Measurements from ENCODE around the gene THSD4. TPM values are rescaled to one million over a fixed set of nuclear protein-coding genes. Genes with fewer than 3 reads are reported as not detected.

THSD4 gene
- total and polyA plus RNA-seq, 9 of the 15 experiments (the other 6 are each of a cell fraction or from before 2014, with no cell fraction given), result 0.04 TPM; not detected in 5

DNA sequence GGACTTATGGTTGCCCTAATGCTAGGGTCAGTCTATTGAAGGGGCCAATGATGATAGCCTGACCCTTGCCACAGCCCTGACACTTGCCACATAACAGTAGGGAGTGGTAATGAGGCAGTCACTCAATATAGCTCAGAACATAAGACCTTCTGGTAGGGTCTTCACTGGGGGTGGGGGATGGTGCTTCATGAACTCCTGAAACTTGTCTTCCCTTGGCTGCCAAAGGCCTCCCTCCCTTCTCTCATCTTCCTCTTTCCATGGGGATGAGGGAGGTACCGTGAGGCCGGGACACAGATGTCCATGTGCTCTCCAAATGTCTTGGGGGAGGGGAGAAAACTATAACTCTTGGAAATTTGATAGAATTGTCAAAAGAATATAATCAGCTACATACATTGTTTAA is 21.1 kb upstream of the THSD4 start:
- TF ChIP-seq ZNF232 (CRISPR knock-in tag; IDR thresholded peaks at IDR 0.05) (no peak), IRF2 (CRISPR knock-in tag; IDR thresholded peaks at IDR 0.05) (no peak), ZNF408 (CRISPR knock-in tag; IDR thresholded peaks at IDR 0.05; ENCODE audit: low read depth) (no peak), POLR2A (conservative IDR thresholded peaks at IDR 0.05) (no peak)
- TF ChIP-seq, protein P1, sequence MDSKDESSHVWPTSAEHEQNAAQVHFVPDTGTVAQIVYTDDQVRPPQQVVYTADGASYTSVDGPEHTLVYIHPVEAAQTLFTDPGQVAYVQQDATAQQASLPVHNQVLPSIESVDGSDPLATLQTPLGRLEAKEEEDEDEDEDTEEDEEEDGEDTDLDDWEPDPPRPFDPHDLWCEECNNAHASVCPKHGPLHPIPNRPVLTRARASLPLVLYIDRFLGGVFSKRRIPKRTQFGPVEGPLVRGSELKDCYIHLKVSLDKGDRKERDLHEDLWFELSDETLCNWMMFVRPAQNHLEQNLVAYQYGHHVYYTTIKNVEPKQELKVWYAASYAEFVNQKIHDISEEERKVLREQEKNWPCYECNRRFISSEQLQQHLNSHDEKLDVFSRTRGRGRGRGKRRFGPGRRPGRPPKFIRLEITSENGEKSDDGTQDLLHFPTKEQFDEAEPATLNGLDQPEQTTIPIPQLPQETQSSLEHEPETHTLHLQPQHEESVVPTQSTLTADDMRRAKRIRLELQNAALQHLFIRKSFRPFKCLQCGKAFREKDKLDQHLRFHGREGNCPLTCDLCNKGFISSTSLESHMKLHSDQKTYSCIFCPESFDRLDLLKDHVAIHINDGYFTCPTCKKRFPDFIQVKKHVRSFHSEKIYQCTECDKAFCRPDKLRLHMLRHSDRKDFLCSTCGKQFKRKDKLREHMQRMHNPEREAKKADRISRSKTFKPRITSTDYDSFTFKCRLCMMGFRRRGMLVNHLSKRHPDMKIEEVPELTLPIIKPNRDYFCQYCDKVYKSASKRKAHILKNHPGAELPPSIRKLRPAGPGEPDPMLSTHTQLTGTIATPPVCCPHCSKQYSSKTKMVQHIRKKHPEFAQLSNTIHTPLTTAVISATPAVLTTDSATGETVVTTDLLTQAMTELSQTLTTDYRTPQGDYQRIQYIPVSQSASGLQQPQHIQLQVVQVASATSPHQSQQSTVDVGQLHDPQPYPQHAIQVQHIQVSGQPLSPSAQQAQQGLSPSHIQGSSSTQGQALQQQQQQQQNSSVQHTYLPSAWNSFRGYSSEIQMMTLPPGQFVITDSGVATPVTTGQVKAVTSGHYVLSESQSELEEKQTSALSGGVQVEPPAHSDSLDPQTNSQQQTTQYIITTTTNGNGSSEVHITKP (IDR thresholded peaks at IDR 0.05; ENCODE audit: partially characterized antibody), result no peak
- Histone ChIP-seq H3K4me3 (no peak overlapping the region), H3K79me2 (ENCODE audit: control insufficient read depth, insufficient read depth, low read length) (no peaks in the 10 kb centered on the region), H3K27me3 (ENCODE audit: control insufficient read depth in 2 of 2, insufficient read depth in 2 of 2, low read length in 2 of 2) (no peaks in the 10 kb centered on the region), H3K9me1 (ENCODE audit: control insufficient read depth, insufficient read depth, low read length) (no peaks in the 10 kb centered on the region), H4K20me1 (replicated peaks; ENCODE audit: control insufficient read depth, insufficient read depth, low read length) (no peaks in the 10 kb centered on the region), H3K27ac (ENCODE audit: extremely low read depth, low read depth, low read length) (no peak overlapping the region), H3K9ac (ENCODE audit: insufficient read depth in 1 of 2, low read depth in 2 of 2, low read length in 2 of 2) (no peak overlapping the region), H3K36me3 (ENCODE audit: control insufficient read depth, insufficient read depth, low read length) (no peaks in the 10 kb centered on the region), H3K4me1 (replicated peaks in 1 of 2; ENCODE audit: control insufficient read depth in 2 of 2, insufficient read depth in 2 of 2, low read length in 2 of 2) (no peaks in the 10 kb centered on the region), H3K4me2 (ENCODE audit: insufficient read depth, low read length) (no peak overlapping the region), H3K9me3 (replicated peaks; ENCODE audit: control insufficient read depth, insufficient read depth, low read depth, low read length) (no peaks in the 10 kb centered on the region), H2AFZ (ENCODE audit: low read depth, low read length) (no peak overlapping the region)
- ChIA-PET POLR2A (no interaction called here), CTCF (ENCODE audit: low intra/inter-chr PET ratio) (no interaction called here)
- ATAC-seq (no peak), DNase-seq (ENCODE audit: extremely low read depth in 1 of 4, low spot score in 3 of 4) (no peak), FAIRE-seq (no peak)
- WGBS (ENCODE audit: insufficient coverage, low coverage, missing lambda C conversion rate), result 0% methylated on average over 2 of the region's 2 CpGs
- intact Hi-C loops (cut with micrococcal nuclease) (no loop called here), in situ Hi-C loops (cut with MboI) (no loop called here)
- no TSS peak for BruUV-seq (replicated peaks)
